Activated T-helper 17 cell treated with anti-CD3 and anti-CD28 coated beads, Interleukin-2, amount 50 U/mL, for 72 hours (primary cell): ENCODE results near the gene MAP3K14. TPM values are rescaled to one million over a fixed set of nuclear protein-coding genes. Genes with fewer than 3 reads are reported as not detected.
"Not testable (repeated sequence)": the region's sequence is repeated elsewhere in the genome, so short reads cannot be mapped to it uniquely, and the experiment has no call there.

Experiments
- ATAC-seq: fragments of 150-1000 bp; cut with Tn5 transposase; replicated peaks from 2 replicates; pipeline ENCODE4 v1.10.0; 2021; ENCODE audit warnings: mild to moderate bottlenecking, moderate library complexity
- H3K27ac Mint-ChIP-seq: one replicate; pipeline ENCODE4 v1.8.0; 2022; ENCODE audit warnings: mixed read lengths
- H3K27me3 Mint-ChIP-seq: one replicate; pipeline ENCODE4 v1.8.0; 2022; ENCODE audit warnings: mixed read lengths
- H3K36me3 Mint-ChIP-seq: one replicate; pipeline ENCODE4 v1.8.0; 2022; ENCODE audit warnings: low read depth, mild to moderate bottlenecking, mixed read lengths
- H3K4me1 Mint-ChIP-seq: one replicate; pipeline ENCODE4 v1.8.0; 2022; ENCODE audit warnings: mixed read lengths
- H3K4me3 Mint-ChIP-seq: one replicate; pipeline ENCODE4 v1.8.0; 2022; ENCODE audit warnings: mild to moderate bottlenecking, mixed read lengths
- H3K9me3 Mint-ChIP-seq: one replicate; pipeline ENCODE4 v1.8.0; 2022; ENCODE audit warnings: mixed read lengths
- total RNA-seq, 2 donors: library from RNA; stranded (reverse); gene quantifications; one replicate each; pipeline ENCODE4 v1.2.3, GENCODE V29; 2022

Gene MAP3K14
- total RNA-seq, 2 donors from 2014 or later: 36.3 to 49.5 TPM

- peak overlapping the region; percentile 67 for H3K4me3 Mint-ChIP-seq
- no peaks in the 10 kb centered on the region for H3K27me3 Mint-ChIP-seq
- peak overlapping the region; percentile 58 for H3K27ac Mint-ChIP-seq
- ATAC-seq: peak; percentile 35
- H3K4me1 Mint-ChIP-seq: peaks cover 51% of the 10 kb centered on the region
- no peaks in the 10 kb centered on the region for H3K9me3 Mint-ChIP-seq
- peaks cover 88% of the 10 kb centered on the region for H3K36me3 Mint-ChIP-seq
Observed at GRCh38 chr17:45302649-45303173, 14.1 kb downstream of the MAP3K14 start.

GRCh38 chr17:45302220-45302619 lies 14.6 kb downstream of the MAP3K14 start:
- not testable (repeated sequence) for ATAC-seq, H3K9me3 Mint-ChIP-seq, H3K27me3 Mint-ChIP-seq
- Mint-ChIP-seq H3K27ac (peak overlapping the region; percentile 58), H3K4me3 (peak overlapping the region; percentile 67), H3K4me1 (peaks cover 49% of the 10 kb centered on the region), H3K36me3 (peaks cover 88% of the 10 kb centered on the region)

- ATAC-seq: no peak
- H3K4me1 Mint-ChIP-seq: peaks cover 53% of the 10 kb centered on the region
- H3K9me3 Mint-ChIP-seq: no peaks in the 10 kb centered on the region
- no peak overlapping the region for H3K4me3 Mint-ChIP-seq
- no peaks in the 10 kb centered on the region for H3K27me3 Mint-ChIP-seq
- peaks cover 89% of the 10 kb centered on the region for H3K36me3 Mint-ChIP-seq
- no peak overlapping the region for H3K27ac Mint-ChIP-seq
Observed at GRCh38 chr17:45301674-45302073, 15.1 kb downstream of the MAP3K14 start.

GRCh38 chr17:45300060-45300751 lies 16.6 kb downstream of the MAP3K14 start:
- no peak for ATAC-seq
- peaks cover 89% of the 10 kb centered on the region for H3K36me3 Mint-ChIP-seq

GRCh38 chr17:45299361-45299760 lies 17.5 kb downstream of the MAP3K14 start:
- peak overlapping the region; percentile 4 for H3K4me3 Mint-ChIP-seq

More at GRCh38 chr17:45300060-45300751, 16.6 kb downstream of the MAP3K14 start:
- Mint-ChIP-seq H3K4me1 (peaks cover 63% of the 10 kb centered on the region), H3K4me3 (peak overlapping the region; percentile 9), H3K9me3 (no peaks in the 10 kb centered on the region), H3K27ac (peak overlapping the region; percentile 58), H3K27me3 (no peaks in the 10 kb centered on the region)

GRCh38 chr17:45298546-45299285 lies 18.1 kb downstream of the MAP3K14 start:
- ATAC-seq: peak; percentile 40
- peaks cover 88% of the 10 kb centered on the region for H3K36me3 Mint-ChIP-seq
- peak overlapping the region; percentile 58 for H3K27ac Mint-ChIP-seq
- peaks cover 67% of the 10 kb centered on the region for H3K4me1 Mint-ChIP-seq
- H3K4me3 Mint-ChIP-seq: peak overlapping the region; percentile 4
- no peaks in the 10 kb centered on the region for H3K9me3 Mint-ChIP-seq
- no peaks in the 10 kb centered on the region for H3K27me3 Mint-ChIP-seq

More at GRCh38 chr17:45299361-45299760, 17.5 kb downstream of the MAP3K14 start:
- no peaks in the 10 kb centered on the region for H3K27me3 Mint-ChIP-seq
- H3K4me1 Mint-ChIP-seq: peaks cover 63% of the 10 kb centered on the region
- ATAC-seq: no peak
- peak overlapping the region; percentile 58 for H3K27ac Mint-ChIP-seq
- H3K9me3 Mint-ChIP-seq: no peaks in the 10 kb centered on the region
- H3K36me3 Mint-ChIP-seq: peaks cover 87% of the 10 kb centered on the region

- Mint-ChIP-seq H3K4me1 (peaks cover 73% of the 10 kb centered on the region), H3K9me3 (no peaks in the 10 kb centered on the region), H3K36me3 (peaks cover 93% of the 10 kb centered on the region), H3K27ac (peak overlapping the region; percentile 58), H3K4me3 (peak overlapping the region; percentile 56), H3K27me3 (no peaks in the 10 kb centered on the region)
- no peak for ATAC-seq
Observed at GRCh38 chr17:45296833-45297124, 20.0 kb downstream of the MAP3K14 start.

GRCh38 chr17:45296003-45296832 lies 20.6 kb downstream of the MAP3K14 start:
- Mint-ChIP-seq H3K27me3 (no peaks in the 10 kb centered on the region), H3K36me3 (peaks cover 95% of the 10 kb centered on the region), H3K4me3 (peak overlapping the region; percentile 56), H3K9me3 (no peaks in the 10 kb centered on the region), H3K27ac (peak overlapping the region; percentile 58), H3K4me1 (peaks cover 73% of the 10 kb centered on the region)
- ATAC-seq: peak; percentile 48

- ATAC-seq: no peak
- Mint-ChIP-seq H3K36me3 (peaks cover 97% of the 10 kb centered on the region), H3K4me1 (peaks cover 65% of the 10 kb centered on the region), H3K9me3 (no peaks in the 10 kb centered on the region), H3K27ac (peak overlapping the region; percentile 89), H3K27me3 (no peaks in the 10 kb centered on the region), H3K4me3 (peak overlapping the region; percentile 49)
Observed at GRCh38 chr17:45294506-45294905, 22.3 kb downstream of the MAP3K14 start.

GRCh38 chr17:45293413-45294211 lies 23.2 kb downstream of the MAP3K14 start:
- no peaks in the 10 kb centered on the region for H3K9me3 Mint-ChIP-seq
- H3K4me1 Mint-ChIP-seq: peaks cover 57% of the 10 kb centered on the region
- peak; percentile 82 for ATAC-seq
- H3K27me3 Mint-ChIP-seq: no peaks in the 10 kb centered on the region
- peak overlapping the region; percentile 89 for H3K27ac Mint-ChIP-seq
- peaks cover 97% of the 10 kb centered on the region for H3K36me3 Mint-ChIP-seq
- peak overlapping the region; percentile 49 for H3K4me3 Mint-ChIP-seq

GRCh38 chr17:45292696-45293412 lies 24.0 kb downstream of the MAP3K14 start:
- peaks cover 97% of the 10 kb centered on the region for H3K36me3 Mint-ChIP-seq
- peak overlapping the region; percentile 49 for H3K4me3 Mint-ChIP-seq
- H3K27me3 Mint-ChIP-seq: no peaks in the 10 kb centered on the region
- H3K9me3 Mint-ChIP-seq: no peaks in the 10 kb centered on the region
- peak overlapping the region; percentile 89 for H3K27ac Mint-ChIP-seq
- ATAC-seq: no peak
- peaks cover 49% of the 10 kb centered on the region for H3K4me1 Mint-ChIP-seq

- Mint-ChIP-seq H3K4me3 (no peak overlapping the region), H3K4me1 (peaks cover 38% of the 10 kb centered on the region)
Observed at GRCh38 chr17:45291171-45291805, 25.5 kb downstream of the MAP3K14 start.

GRCh38 chr17:45290269-45290765 lies 26.5 kb downstream of the MAP3K14 start:
- no peak for ATAC-seq

More at GRCh38 chr17:45291171-45291805, 25.5 kb downstream of the MAP3K14 start:
- Mint-ChIP-seq H3K9me3 (no peaks in the 10 kb centered on the region), H3K27me3 (no peaks in the 10 kb centered on the region), H3K36me3 (peaks cover 97% of the 10 kb centered on the region), H3K27ac (peak overlapping the region; percentile 44)
- no peak for ATAC-seq

More at GRCh38 chr17:45290269-45290765, 26.5 kb downstream of the MAP3K14 start:
- Mint-ChIP-seq H3K4me1 (peaks cover 28% of the 10 kb centered on the region), H3K27ac (peak overlapping the region; percentile 44), H3K36me3 (peaks cover 97% of the 10 kb centered on the region), H3K27me3 (no peaks in the 10 kb centered on the region), H3K9me3 (no peaks in the 10 kb centered on the region), H3K4me3 (no peak overlapping the region)
